COLO668 (cell line): ENCODE measurements around the gene CEP112.
A peak's percentile ranks its signal among the peaks of the same experiment; 100 is the strongest.
"Not testable (repeated sequence)": the region's sequence is repeated elsewhere in the genome, so short reads cannot be mapped to it uniquely, and the experiment has no call there.

Experiments used
- DNase-seq: peaks from one replicate; lab custom pipeline; 2025; ENCODE audit not compliant: unreplicated experiment; lab: John Stamatoyannopoulos, UW

CEP112 gene

DNA sequence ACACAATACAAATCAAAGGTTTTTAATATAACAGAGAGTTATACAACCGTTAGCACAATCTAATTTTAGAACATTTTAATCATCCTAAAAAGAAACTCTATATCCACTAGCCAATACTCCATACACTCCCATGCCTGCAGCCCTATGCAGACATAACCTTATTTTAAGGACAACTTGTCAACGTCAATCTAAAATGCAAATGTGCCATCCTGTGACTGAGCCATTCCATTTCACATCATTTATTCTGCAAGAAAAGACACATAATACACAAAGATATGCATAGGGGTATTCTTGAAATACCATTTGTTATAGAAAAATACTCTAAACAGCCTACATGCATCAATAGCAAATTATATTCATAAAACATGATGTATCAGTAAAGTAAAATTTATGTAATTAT, 106.7 kb downstream of the CEP112 start:
- no peak for DNase-seq

- DNase-seq, result not testable (repeated sequence)
Measured at GRCh38 chr17:66080670-66081069, 111.3 kb downstream of the CEP112 start.

DNA sequence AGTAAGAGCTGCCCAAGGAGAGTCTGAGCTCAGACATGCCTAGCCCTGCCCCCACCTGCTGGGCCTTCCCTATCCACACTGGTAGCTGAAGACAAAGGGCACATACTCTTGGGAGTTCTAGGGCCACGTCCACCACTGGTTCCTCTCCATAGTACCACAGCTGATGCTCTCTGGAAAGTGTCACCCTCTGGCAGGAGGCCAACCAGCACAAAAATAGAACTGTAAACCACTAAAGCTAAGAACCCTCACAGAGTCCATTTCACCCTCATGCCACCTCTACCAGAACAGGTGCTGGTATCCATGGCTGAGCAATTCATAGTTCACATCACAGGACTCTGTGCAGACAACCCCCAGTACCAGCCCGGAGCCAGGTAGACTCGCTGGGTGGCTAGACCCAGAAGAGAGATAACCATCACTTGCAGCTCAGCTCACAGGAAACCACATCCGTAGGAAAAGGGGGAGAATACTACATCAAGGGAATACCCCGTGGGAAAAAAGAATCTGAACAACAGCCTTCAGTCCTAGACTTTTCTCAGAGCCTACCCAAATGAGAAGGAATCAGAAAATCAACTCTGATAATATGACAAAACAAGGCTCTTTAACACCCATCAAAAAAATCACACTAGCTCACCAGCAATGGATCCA, 115.3 kb downstream of the CEP112 start:
- DNase-seq, result peak; percentile 7

DNA sequence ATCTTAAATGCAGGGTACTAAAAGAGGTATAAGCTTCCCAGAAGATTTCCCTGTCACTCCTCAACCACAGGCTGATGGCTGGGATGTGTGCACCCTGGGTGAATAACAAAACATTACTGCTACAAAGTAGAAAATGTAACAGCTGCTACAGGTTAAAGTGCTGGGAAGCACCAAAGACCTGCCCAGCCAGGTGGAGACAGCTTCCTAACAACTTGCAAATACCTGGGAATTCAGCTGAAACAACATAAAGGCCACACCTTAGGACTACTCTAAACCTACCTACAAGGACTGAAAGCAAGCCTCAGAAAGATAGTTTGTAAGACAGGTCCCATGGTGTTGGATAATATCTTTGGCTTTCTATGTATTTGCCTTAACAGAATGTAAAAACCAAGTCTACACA, 118.5 kb downstream of the CEP112 start:
- DNase-seq, result no peak

- DNase-seq, result no peak
Measured at GRCh38 chr17:66063686-66064085, 128.2 kb downstream of the CEP112 start.

GRCh38 chr17:66056148-66056547, 135.8 kb downstream of the CEP112 start:
- DNase-seq, result no peak

GRCh38 chr17:66054242-66054641, 137.7 kb downstream of the CEP112 start:
- DNase-seq, result no peak

GRCh38 chr17:66044083-66044482, 147.8 kb downstream of the CEP112 start:
- DNase-seq, result no peak

DNA sequence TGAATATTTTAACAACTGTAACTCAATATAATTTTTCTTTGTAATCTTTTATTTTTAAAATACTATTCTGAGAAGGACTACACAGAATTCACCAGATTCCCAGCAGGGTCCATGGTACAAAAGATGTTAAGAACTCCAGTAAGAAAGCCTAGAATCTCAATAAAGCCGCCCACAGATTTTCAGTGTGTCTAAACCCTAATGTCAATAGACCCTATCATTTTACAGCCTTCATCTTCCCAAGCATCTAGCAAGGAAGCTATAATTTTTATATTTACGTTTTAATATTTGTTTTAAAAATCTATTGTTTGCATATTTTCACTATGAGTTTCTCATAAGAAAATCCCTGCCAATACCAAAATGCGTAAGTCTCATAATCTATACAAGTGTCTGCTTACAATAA, 148.5 kb downstream of the CEP112 start:
- DNase-seq, result no peak

DNA sequence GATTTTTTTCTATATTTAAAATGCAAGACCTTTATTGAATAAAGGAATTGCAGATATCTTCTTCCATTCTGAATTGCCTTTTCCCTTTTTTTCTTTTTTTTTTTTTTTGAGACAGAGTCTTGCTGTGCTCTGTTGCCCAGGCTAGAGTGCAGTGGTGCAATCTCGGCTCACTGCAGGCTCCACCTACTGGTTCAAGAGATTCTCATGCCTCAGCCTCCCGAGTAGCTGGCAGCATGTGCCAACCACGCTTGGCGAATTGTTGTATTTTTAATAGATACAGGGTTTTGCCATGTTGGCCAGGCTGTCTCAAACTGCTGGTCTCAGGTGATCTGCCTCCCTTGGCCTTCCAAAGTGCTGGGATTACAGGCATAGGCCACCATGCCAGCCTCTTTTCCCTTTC, 151.5 kb downstream of the CEP112 start:
- no peak for DNase-seq

DNA sequence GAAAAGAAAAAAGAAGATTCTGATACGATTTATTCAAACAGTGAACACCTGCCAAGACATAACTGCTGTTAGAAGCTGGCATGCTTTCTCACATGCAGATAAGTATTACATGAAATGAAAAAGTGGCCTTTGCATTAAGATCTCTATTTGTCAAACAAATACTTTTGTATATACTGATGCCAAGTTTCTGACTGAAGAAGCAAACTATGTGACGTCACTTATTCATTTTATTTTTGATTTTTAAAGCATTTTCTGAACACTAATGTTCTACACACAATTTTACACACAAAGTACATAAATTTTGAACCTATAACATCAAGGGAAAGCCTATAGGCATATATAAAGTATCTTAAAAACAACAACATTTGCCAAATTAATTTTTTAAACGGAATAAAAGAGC, 153.8 kb downstream of the CEP112 start:
- no peak for DNase-seq

DNA sequence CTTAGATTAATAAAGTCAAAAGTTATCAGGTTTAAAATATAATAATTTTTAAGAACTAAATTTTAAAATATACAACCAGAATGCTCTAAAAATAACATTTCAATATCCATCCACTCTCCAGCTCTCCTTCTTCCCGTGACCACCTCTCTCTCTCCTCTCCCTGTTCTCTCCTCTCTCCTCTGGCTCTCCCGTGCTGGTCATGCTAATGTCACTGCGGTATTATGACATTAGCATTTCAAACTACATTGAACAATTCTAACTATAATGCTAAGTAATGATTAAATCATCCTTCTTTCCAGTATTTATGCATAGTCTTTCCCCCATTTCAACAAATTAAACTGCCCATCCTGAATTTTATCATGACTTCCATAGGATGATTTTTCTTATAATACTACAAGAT, 154.7 kb downstream of the CEP112 start:
- DNase-seq, result no peak

- DNase-seq, result no peak
Measured at GRCh38 chr17:66032082-66032712, 159.7 kb downstream of the CEP112 start.

DNA sequence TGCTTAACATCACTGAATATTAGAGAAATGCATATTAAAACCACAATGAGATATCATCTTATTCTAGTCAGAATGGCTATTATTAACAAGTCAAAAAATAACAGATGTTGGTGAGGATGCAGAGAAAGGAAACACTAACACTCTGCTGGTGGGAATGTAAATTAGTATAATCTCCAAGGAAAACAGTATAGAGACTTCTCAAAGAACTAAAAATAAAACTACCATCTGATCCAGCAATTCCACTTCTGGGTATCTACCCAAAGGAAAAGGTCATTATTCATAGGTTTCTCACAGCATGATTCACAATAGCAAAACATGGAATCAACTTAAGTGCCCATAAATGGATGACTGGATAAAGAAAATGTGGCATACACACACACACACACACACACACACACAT, 166.4 kb downstream of the CEP112 start:
- no peak for DNase-seq

DNA sequence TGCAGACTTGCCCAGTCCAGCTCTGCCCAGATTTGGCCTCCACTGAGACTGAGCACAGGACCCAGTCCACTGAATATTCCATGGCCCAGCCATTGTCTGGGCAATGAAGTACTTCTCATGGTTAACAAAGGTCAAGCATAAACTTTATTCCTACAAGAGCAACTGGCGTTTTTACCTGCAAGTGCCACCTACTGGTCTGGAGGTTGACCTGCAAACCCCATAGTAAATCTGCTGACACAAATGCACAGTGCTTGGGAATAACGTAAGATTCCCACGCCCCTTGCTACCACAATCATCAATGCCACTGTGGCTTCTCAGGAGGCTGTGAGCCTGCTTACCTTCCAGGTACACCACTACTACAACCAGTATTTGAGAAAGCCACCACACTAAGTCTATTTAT, 170.2 kb downstream of the CEP112 start:
- DNase-seq, result no peak

GRCh38 chr17:66018786-66019185, 173.1 kb downstream of the CEP112 start:
- DNase-seq, result no peak

DNA sequence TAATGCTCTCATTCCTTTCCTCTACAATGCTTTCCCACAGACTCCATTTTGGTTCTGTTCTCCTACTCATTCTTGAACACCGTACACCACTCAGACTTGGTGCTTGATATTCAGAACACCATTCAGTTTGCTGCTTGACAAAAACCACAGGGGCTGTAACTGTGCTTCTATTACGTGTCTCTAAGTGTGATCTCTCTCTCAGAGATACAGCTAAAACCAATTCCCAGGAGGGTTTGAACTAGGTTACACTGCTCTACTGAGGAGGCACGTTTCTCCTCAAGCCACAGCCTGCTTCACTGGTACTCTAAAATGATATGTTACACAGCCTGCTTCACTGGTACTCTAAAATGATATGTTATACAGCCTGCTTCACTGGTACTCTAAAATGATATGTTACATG, 175.7 kb downstream of the CEP112 start:
- no peak for DNase-seq

- no peak for DNase-seq
Measured at GRCh38 chr17:66008680-66009079, 183.3 kb downstream of the CEP112 start.

- no peak for DNase-seq
Measured at GRCh38 chr17:66006654-66007053, 185.3 kb downstream of the CEP112 start.

- DNase-seq, result no peak
Measured at GRCh38 chr17:66002812-66003211, 189.1 kb downstream of the CEP112 start.

DNA sequence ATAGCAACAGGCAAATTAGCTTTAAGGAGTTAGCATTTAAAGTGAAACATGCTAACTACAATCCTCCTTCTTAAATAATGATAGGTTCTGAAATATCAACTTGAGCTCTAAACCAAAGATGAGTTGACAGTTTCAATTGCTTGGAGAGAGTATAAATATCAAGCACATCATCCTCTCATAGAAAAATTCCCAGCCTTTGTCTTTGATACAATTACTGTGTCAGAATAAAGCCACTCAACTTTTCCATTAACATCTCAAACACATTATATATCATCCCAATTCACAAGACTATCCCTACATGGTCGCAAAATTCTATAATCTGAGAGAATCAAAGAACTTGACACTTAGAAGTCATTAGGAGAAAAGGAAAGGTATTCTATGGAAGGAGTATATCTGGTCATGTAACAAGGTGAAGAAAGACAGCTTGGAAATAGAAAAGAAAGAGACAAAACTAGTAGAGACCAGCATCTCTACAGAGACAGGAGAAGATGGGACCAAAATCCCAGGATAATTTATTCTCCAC, 189.8 kb downstream of the CEP112 start:
- DNase-seq, result no peak

- no peak for DNase-seq
Measured at GRCh38 chr17:66000216-66000615, 191.7 kb downstream of the CEP112 start.

DNA sequence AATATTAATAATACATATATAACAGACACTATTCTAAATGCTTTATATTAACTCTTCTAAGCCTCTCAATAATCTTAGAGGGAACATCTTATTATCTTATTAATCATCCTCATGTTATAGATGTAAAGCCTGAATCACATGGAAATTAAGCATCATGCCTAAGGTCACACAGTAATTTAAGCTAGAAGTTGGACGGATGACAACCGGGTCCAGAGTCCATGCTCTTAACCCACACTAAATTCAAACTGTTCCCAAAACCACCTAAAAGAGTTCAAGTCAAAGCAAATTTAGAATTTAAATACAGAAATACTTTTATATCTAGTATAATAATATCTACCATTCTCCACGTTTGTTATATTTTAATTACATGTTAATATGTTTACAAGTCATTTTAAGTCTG, 193.3 kb downstream of the CEP112 start:
- DNase-seq, result no peak
